Measurements from ENCODE around the gene TRIM3. TPM values are rescaled to one million over a fixed set of nuclear protein-coding genes. Genes with fewer than 3 reads are reported as not detected.
A peak's percentile ranks its signal among the peaks of the same experiment; 100 is the strongest.

The TRIM3 gene
- total RNA-seq, 2 experiments from 2014 or later: 6.4 to 8.0 TPM

GRCh38 chr11:6411594-6412031, 62.1 kb downstream of the TRIM3 start:
- Mint-ChIP-seq H3K4me1 (ENCODE audit: low read depth) (peaks cover 28% of the 10 kb centered on the region), H3K4me3 (no peak overlapping the region), H3K36me3 (peaks cover 10% of the 10 kb centered on the region), H3K27me3 (no peaks in the 10 kb centered on the region), H3K9me3 (no peaks in the 10 kb centered on the region), H3K27ac (no peak overlapping the region)
- DNase-seq: no peak
- intact Hi-C loops (cut with micrococcal nuclease): loop anchor here (10.0 kb wide), 1 partner anchor 273 kb away; the partner anchor contains the start of gene MRPL17
- POLR2A ChIA-PET: interaction anchor here (0.6 to 2.0 kb wide), 4 partner anchors 8 to 116 kb away, joined by 3 to 10 read pairs (median 4); partner anchors contain the start of genes APBB1 and SMPD1
- CTCF ChIA-PET: interaction anchor here (0.6 to 1.5 kb wide), 3 partner anchors 31 to 98 kb away, joined by 3 to 6 read pairs (median 3); no protein-coding TSS in a partner anchor

GRCh38 chr11:6410695-6411430, 62.9 kb downstream of the TRIM3 start:
- Mint-ChIP-seq H3K4me3 (no peak overlapping the region), H3K9me3 (no peaks in the 10 kb centered on the region), H3K4me1 (ENCODE audit: low read depth) (peaks cover 36% of the 10 kb centered on the region), H3K27me3 (no peaks in the 10 kb centered on the region), H3K27ac (no peak overlapping the region), H3K36me3 (peaks cover 10% of the 10 kb centered on the region)
- ChIA-PET POLR2A (interaction anchor here (1.1 to 2.0 kb wide), 3 partner anchors 8 to 21 kb away, joined by 3 to 10 read pairs (median 4); partner anchors contain the start of genes APBB1 and SMPD1), CTCF (interaction anchor here (0.6 to 1.5 kb wide), 4 partner anchors 32 to 120 kb away, joined by 3 to 6 read pairs (median 3); no protein-coding TSS in a partner anchor)
- intact Hi-C loops (cut with micrococcal nuclease): loop anchor here (10.0 kb wide), 1 partner anchor 274 kb away; the partner anchor contains the start of gene MRPL17
- DNase-seq: no peak

GRCh38 chr11:6406370-6406769, 67.4 kb downstream of the TRIM3 start:
- Mint-ChIP-seq H3K9me3 (no peaks in the 10 kb centered on the region), H3K4me1 (ENCODE audit: low read depth) (peaks cover 66% of the 10 kb centered on the region), H3K36me3 (peaks cover 10% of the 10 kb centered on the region), H3K4me3 (no peak overlapping the region), H3K27ac (peak overlapping the region; percentile 39), H3K27me3 (no peaks in the 10 kb centered on the region)
- DNase-seq: no peak
- CTCF ChIA-PET: interaction anchor here (1.4 to 2.7 kb wide), 2 partner anchors 27 to 37 kb away, joined by 5 to 8 read pairs; no protein-coding TSS in a partner anchor
- POLR2A ChIA-PET: interaction anchor here (0.5 kb wide), 1 partner anchor 30 kb away, joined by 3 read pairs; no protein-coding TSS in a partner anchor
- intact Hi-C loops (cut with micrococcal nuclease): no loop called here

GRCh38 chr11:6405846-6406245, 67.9 kb downstream of the TRIM3 start:
- intact Hi-C loops (cut with micrococcal nuclease): no loop called here
- POLR2A ChIA-PET: interaction anchor here (0.5 kb wide), 1 partner anchor 30 kb away, joined by 3 read pairs; no protein-coding TSS in a partner anchor
- H3K4me3 Mint-ChIP-seq: no peak overlapping the region

GRCh38 chr11:6405052-6405667, 68.6 kb downstream of the TRIM3 start:
- H3K36me3 Mint-ChIP-seq: peaks cover 18% of the 10 kb centered on the region

More at GRCh38 chr11:6405846-6406245, 67.9 kb downstream of the TRIM3 start:
- H3K36me3 Mint-ChIP-seq: peaks cover 14% of the 10 kb centered on the region
- peaks cover 71% of the 10 kb centered on the region for H3K4me1 Mint-ChIP-seq (ENCODE audit: low read depth)
- CTCF ChIA-PET: interaction anchor here (1.5 to 2.7 kb wide), 2 partner anchors 27 to 38 kb away, joined by 8 read pairs; no protein-coding TSS in a partner anchor
- no peak overlapping the region for H3K27ac Mint-ChIP-seq
- H3K9me3 Mint-ChIP-seq: no peaks in the 10 kb centered on the region
- H3K27me3 Mint-ChIP-seq: no peaks in the 10 kb centered on the region
- DNase-seq: no peak

GRCh38 chr11:6404342-6405051, 69.2 kb downstream of the TRIM3 start:
- Mint-ChIP-seq H3K4me3 (no peak overlapping the region), H3K4me1 (ENCODE audit: low read depth) (peaks cover 74% of the 10 kb centered on the region), H3K36me3 (peaks cover 17% of the 10 kb centered on the region), H3K27me3 (no peaks in the 10 kb centered on the region), H3K27ac (peak overlapping the region; percentile 23), H3K9me3 (no peaks in the 10 kb centered on the region)
- peak; percentile 56 for DNase-seq
- POLR2A ChIA-PET: interaction anchor here (0.9 to 1.4 kb wide), 2 partner anchors 9 to 11 kb away, joined by 3 to 5 read pairs; no protein-coding TSS in a partner anchor
- intact Hi-C loops (cut with micrococcal nuclease): no loop called here
- CTCF ChIA-PET: interaction anchor here (0.6 to 2.8 kb wide), 4 partner anchors 12 to 41 kb away, joined by 3 to 18 read pairs (median 6); no protein-coding TSS in a partner anchor

More at GRCh38 chr11:6405052-6405667, 68.6 kb downstream of the TRIM3 start:
- ChIA-PET CTCF (interaction anchor here (0.8 to 2.7 kb wide), 3 partner anchors 12 to 39 kb away, joined by 3 to 8 read pairs (median 8); no protein-coding TSS in a partner anchor), POLR2A (interaction anchor here (0.9 to 1.4 kb wide), 2 partner anchors 9 to 12 kb away, joined by 3 to 5 read pairs; no protein-coding TSS in a partner anchor)
- Mint-ChIP-seq H3K27ac (no peak overlapping the region), H3K4me1 (ENCODE audit: low read depth) (peaks cover 74% of the 10 kb centered on the region), H3K27me3 (no peaks in the 10 kb centered on the region), H3K4me3 (no peak overlapping the region), H3K9me3 (no peaks in the 10 kb centered on the region)
- intact Hi-C loops (cut with micrococcal nuclease): no loop called here
- DNase-seq: no peak

- no peak for DNase-seq
- POLR2A ChIA-PET: interaction anchor here (1.1 to 5.5 kb wide), 5 partner anchors 10 to 79 kb away, joined by 3 to 51 read pairs (median 12); partner anchors contain the start of genes APBB1 and SMPD1
- no peaks in the 10 kb centered on the region for H3K9me3 Mint-ChIP-seq
- CTCF ChIA-PET: interaction anchor here (1.2 to 3.9 kb wide), 5 partner anchors 12 to 41 kb away, joined by 3 to 36 read pairs (median 11); no protein-coding TSS in a partner anchor
- peaks cover 75% of the 10 kb centered on the region for H3K4me1 Mint-ChIP-seq (ENCODE audit: low read depth)
- intact Hi-C loops (cut with micrococcal nuclease): no loop called here
- H3K27ac Mint-ChIP-seq: peak overlapping the region; percentile 90
- no peaks in the 10 kb centered on the region for H3K27me3 Mint-ChIP-seq
- peaks cover 15% of the 10 kb centered on the region for H3K36me3 Mint-ChIP-seq
- H3K4me3 Mint-ChIP-seq: no peak overlapping the region
Observed at GRCh38 chr11:6403539-6403938, 70.2 kb downstream of the TRIM3 start.

GRCh38 chr11:6402561-6402981, 71.2 kb downstream of the TRIM3 start:
- no peaks in the 10 kb centered on the region for H3K27me3 Mint-ChIP-seq
- peak overlapping the region; percentile 90 for H3K27ac Mint-ChIP-seq
- peaks cover 17% of the 10 kb centered on the region for H3K36me3 Mint-ChIP-seq
- DNase-seq: peak; percentile 88
- ChIA-PET CTCF (interaction anchor here (0.9 to 3.9 kb wide), 8 partner anchors 11 to 41 kb away, joined by 3 to 36 read pairs (median 10); partner anchors contain the start of gene SMPD1), POLR2A (interaction anchor here (1.0 to 5.5 kb wide), 8 partner anchors 9 to 201 kb away, joined by 3 to 51 read pairs (median 8); partner anchors contain the start of genes APBB1, ILK and SMPD1)
- H3K9me3 Mint-ChIP-seq: no peaks in the 10 kb centered on the region
- H3K4me3 Mint-ChIP-seq: peak overlapping the region; percentile 55
- intact Hi-C loops (cut with micrococcal nuclease): loop anchor here (1.0 kb wide), 3 partner anchors 12 to 41 kb away; partner anchors contain the start of gene SMPD1
- peaks cover 71% of the 10 kb centered on the region for H3K4me1 Mint-ChIP-seq (ENCODE audit: low read depth)

- POLR2A ChIA-PET: interaction anchor here (1.0 to 5.5 kb wide), 7 partner anchors 9 to 202 kb away, joined by 3 to 51 read pairs (median 10); partner anchors contain the start of genes APBB1, ILK and SMPD1
- H3K4me1 Mint-ChIP-seq (ENCODE audit: low read depth): peaks cover 69% of the 10 kb centered on the region
- no peaks in the 10 kb centered on the region for H3K27me3 Mint-ChIP-seq
- H3K27ac Mint-ChIP-seq: peak overlapping the region; percentile 90
- peak overlapping the region; percentile 55 for H3K4me3 Mint-ChIP-seq
- CTCF ChIA-PET: interaction anchor here (0.9 to 3.9 kb wide), 8 partner anchors 12 to 42 kb away, joined by 3 to 36 read pairs (median 10); partner anchors contain the start of gene SMPD1
- intact Hi-C loops (cut with micrococcal nuclease): loop anchor here (1.0 kb wide), 3 partner anchors 12 to 41 kb away; partner anchors contain the start of gene SMPD1
- peak; percentile 68 for DNase-seq
- peaks cover 20% of the 10 kb centered on the region for H3K36me3 Mint-ChIP-seq
- H3K9me3 Mint-ChIP-seq: no peaks in the 10 kb centered on the region
Observed at GRCh38 chr11:6402061-6402470, 71.7 kb downstream of the TRIM3 start.

GRCh38 chr11:6401464-6401863, 72.3 kb downstream of the TRIM3 start:
- Mint-ChIP-seq H3K4me1 (ENCODE audit: low read depth) (peaks cover 66% of the 10 kb centered on the region), H3K27me3 (no peaks in the 10 kb centered on the region), H3K4me3 (no peak overlapping the region), H3K27ac (no peak overlapping the region), H3K9me3 (no peaks in the 10 kb centered on the region), H3K36me3 (peaks cover 21% of the 10 kb centered on the region)
- DNase-seq: no peak
- ChIA-PET CTCF (interaction anchor here (0.8 to 3.9 kb wide), 4 partner anchors 12 to 42 kb away, joined by 3 to 36 read pairs (median 14); partner anchors contain the start of gene SMPD1), POLR2A (interaction anchor here (1.5 to 5.5 kb wide), 4 partner anchors 8 to 17 kb away, joined by 7 to 51 read pairs (median 16); partner anchors contain the start of genes APBB1 and SMPD1)
- intact Hi-C loops (cut with micrococcal nuclease): no loop called here

Measured in activated CD4-positive, alpha-beta memory T cell treated with anti-CD3 and anti-CD28 coated beads for 36 hours (primary cell).